Measurements from ENCODE around the gene REEP3. TPM values are rescaled to one million over a fixed set of nuclear protein-coding genes. Genes with fewer than 3 reads are reported as not detected.
"Not testable (repeated sequence)": the region's sequence is repeated elsewhere in the genome, so short reads cannot be mapped to it uniquely, and the experiment has no call there.

Gene REEP3
- total RNA-seq, 4 donors from 2014 or later = 22.8 to 36.7 (median 32.1) TPM

DNA sequence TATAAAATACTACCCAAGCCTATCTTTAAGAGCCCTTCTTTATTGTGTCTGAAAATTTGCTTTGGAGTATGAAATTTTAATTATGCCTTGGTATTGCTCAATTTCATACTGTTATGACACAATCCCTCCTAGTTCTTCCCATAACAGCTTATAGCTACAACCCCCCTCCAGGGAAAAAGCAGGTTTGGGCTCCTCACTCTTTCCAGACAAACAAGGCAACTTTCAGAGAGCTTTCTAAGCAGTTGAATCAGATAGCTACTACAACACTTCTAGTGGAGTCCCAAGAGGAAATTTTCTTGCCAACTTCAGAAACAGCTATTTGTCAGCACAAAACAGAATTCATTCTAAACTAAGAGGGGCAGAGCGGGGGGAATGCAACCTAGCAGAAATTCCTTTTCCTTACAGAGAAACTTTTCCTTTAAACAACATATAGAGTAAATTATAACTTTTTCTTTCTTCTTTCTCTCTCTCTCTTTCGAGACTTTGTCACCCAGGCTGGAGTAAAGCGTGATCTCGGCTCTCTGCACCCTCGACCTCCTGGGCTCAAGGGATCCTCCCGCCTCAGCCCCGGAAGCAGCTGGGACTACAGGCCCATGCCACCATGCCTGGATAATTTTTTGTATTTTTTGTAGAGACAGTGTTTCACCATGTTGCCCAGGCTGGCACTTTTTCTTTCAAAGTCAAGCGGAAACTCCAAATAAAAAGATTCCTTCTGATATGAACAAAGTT lies 29.4 kb upstream of the REEP3 start:
- Histone ChIP-seq H3K9me3 (no peaks in the 10 kb centered on the region), H3K36me3 (no peaks in the 10 kb centered on the region), H3K27me3 (no peaks in the 10 kb centered on the region), H3K4me1 (peaks cover 11 to 21% of the 10 kb centered on the region in 2 donors), H3K4me3 (peak overlapping the region in 1 of 4 donors; percentile 27), H3K27ac (peak overlapping the region; percentile 29 to 58 (median 48))
- TF ChIP-seq, protein P1, sequence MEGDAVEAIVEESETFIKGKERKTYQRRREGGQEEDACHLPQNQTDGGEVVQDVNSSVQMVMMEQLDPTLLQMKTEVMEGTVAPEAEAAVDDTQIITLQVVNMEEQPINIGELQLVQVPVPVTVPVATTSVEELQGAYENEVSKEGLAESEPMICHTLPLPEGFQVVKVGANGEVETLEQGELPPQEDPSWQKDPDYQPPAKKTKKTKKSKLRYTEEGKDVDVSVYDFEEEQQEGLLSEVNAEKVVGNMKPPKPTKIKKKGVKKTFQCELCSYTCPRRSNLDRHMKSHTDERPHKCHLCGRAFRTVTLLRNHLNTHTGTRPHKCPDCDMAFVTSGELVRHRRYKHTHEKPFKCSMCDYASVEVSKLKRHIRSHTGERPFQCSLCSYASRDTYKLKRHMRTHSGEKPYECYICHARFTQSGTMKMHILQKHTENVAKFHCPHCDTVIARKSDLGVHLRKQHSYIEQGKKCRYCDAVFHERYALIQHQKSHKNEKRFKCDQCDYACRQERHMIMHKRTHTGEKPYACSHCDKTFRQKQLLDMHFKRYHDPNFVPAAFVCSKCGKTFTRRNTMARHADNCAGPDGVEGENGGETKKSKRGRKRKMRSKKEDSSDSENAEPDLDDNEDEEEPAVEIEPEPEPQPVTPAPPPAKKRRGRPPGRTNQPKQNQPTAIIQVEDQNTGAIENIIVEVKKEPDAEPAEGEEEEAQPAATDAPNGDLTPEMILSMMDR (IDR thresholded peaks at IDR 0.05 in 4 of 5, conservative IDR thresholded peaks at IDR 0.05 in 1 of 5) = no peak
- TF ChIP-seq POLR2A (IDR thresholded peaks at IDR 0.05) = no peak
- peak; percentile 61 to 85 for ATAC-seq
- peak in 1 of 2 donors; percentile 29 for DNase-seq
- intact Hi-C loops (cut with DNase I; ENCODE audit: low total_unique reads) = no loop called here
- in situ Hi-C loops (cut with MboI; ENCODE audit: low sequenced_read_pairs in 4 of 4) = no loop called here

DNA sequence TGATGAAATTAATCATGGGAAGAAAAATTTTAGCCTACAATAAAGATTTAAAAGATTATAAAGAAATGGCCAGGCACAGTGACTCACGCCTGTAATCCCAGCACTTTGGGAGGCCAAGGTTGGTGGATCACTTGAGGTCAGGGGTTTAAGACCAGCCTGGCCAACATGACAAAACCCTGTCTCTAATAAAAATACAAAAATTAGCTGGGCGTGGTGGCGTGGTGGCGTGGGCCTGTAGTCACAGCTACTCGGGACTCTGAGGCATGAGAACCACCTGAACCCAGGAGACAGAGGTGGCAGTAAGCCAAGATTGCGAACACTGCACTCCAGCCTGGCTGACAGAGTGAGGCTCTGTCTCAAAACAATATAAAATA lies 28.9 kb upstream of the REEP3 start:
- H3K4me3 ChIP-seq = peak overlapping the region in 1 of 4 donors; percentile 27
- ATAC-seq; H3K36me3 ChIP-seq; intact Hi-C loops (cut with DNase I; ENCODE audit: low total_unique reads); in situ Hi-C loops (cut with MboI; ENCODE audit: low sequenced_read_pairs in 4 of 4); H3K27me3 ChIP-seq; H3K9me3 ChIP-seq: not testable (repeated sequence)
- H3K27ac ChIP-seq = peak overlapping the region; percentile 29 to 58 (median 48)
- H3K4me1 ChIP-seq = peaks cover 7 to 15% of the 10 kb centered on the region in 2 donors
- DNase-seq = peak in 1 of 2 donors; percentile 25

DNA sequence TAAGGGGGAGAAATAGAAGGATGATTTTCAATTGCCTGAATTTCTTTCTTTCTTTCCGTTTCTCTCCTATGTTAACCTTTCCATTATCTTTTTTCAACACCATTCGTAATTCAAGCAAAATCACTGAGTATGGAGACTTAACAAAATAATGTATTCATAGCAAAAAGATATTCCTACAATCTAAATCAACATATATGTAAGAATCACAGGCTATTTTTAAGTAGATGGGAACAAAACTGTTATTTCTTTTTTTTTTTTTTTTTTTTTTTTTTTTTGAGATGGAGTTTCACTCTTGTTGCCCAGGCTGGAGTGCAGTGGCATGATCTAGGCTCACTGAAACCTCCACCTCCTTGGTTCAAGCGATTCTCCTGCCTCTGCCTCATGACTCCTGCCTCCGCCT lies 28.2 kb upstream of the REEP3 start:
- in situ Hi-C loops (cut with MboI; ENCODE audit: low sequenced_read_pairs in 4 of 4) (no loop called here), intact Hi-C loops (cut with DNase I; ENCODE audit: low total_unique reads) (no loop called here)
- Histone ChIP-seq H3K27me3 (no peaks in the 10 kb centered on the region), H3K9me3 (no peaks in the 10 kb centered on the region), H3K4me3 (no peak overlapping the region), H3K27ac (no peak overlapping the region), H3K4me1 (peaks cover 7 to 15% of the 10 kb centered on the region in 2 donors), H3K36me3 (no peaks in the 10 kb centered on the region)
- DNase-seq (no peak), ATAC-seq (no peak)
- TF ChIP-seq, protein P1 (IDR thresholded peaks at IDR 0.05 in 4 of 5, conservative IDR thresholded peaks at IDR 0.05 in 1 of 5) = no peak

DNA sequence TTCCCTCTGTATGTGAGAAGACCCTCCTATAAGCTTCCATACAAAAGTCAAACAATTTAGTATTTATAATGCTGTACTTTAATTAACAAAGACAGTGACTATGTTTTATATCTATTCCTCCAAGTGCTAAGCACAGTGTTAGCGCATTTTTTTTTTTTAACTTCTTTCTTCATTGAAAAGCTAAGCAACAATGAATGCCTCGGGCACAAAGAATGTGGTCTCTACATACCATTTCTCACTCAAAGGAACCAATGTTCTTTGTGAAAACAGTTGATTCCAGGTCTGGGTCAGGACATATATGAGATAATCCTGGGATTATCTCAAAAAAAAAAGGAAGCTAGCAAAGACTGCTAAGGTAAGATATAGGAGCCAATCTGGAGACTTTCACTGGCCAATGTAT lies 26.2 kb upstream of the REEP3 start:
- in situ Hi-C loops (cut with MboI; ENCODE audit: low sequenced_read_pairs in 4 of 4) = no loop called here
- intact Hi-C loops (cut with DNase I; ENCODE audit: low total_unique reads) = no loop called here
- no peak for TF ChIP-seq POLR2A (IDR thresholded peaks at IDR 0.05)
- TF ChIP-seq, protein P1 (IDR thresholded peaks at IDR 0.05 in 4 of 5, conservative IDR thresholded peaks at IDR 0.05 in 1 of 5) = no peak

DNA sequence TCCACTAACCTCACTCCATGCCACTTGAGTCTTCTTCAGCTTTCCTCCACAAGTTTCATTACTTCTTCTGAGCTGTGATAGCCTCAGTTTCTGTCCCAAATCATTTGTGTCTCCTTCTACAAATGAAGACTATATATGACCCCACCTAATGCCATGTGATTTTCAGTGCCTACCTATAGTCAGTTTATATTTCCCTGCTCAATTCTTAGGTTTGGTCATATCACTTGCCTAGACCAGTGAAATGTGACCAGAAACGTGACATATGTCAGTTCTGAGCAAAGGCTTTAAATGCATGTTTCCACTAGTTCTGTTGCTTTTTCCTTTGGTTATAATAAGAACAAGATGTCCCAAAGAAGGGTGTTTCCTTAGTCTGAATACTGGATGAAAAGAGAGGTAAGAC lies 24.6 kb upstream of the REEP3 start:
- H3K27ac ChIP-seq = no peak overlapping the region
- in situ Hi-C loops (cut with MboI; ENCODE audit: low sequenced_read_pairs in 4 of 4) = no loop called here
- TF ChIP-seq, protein P1 (IDR thresholded peaks at IDR 0.05 in 4 of 5, conservative IDR thresholded peaks at IDR 0.05 in 1 of 5) = no peak
- H3K9me3 ChIP-seq = no peaks in the 10 kb centered on the region
- no peaks in the 10 kb centered on the region for H3K27me3 ChIP-seq
- H3K4me1 ChIP-seq = peaks cover 13 to 14% of the 10 kb centered on the region in 2 donors
- DNase-seq = no peak
- ATAC-seq = no peak
- H3K36me3 ChIP-seq = no peaks in the 10 kb centered on the region
- H3K4me3 ChIP-seq = no peak overlapping the region
- intact Hi-C loops (cut with DNase I; ENCODE audit: low total_unique reads) = loop anchor here (2.0 kb wide), 1 partner anchor 18 kb away; no protein-coding TSS in a partner anchor

More for the DNA sequence above, 26.2 kb upstream of the REEP3 start:
- no peaks in the 10 kb centered on the region for H3K36me3 ChIP-seq
- H3K9me3 ChIP-seq = no peaks in the 10 kb centered on the region
- no peak overlapping the region for H3K27ac ChIP-seq
- H3K4me3 ChIP-seq = no peak overlapping the region
- peaks cover 13 to 15% of the 10 kb centered on the region in 2 donors for H3K4me1 ChIP-seq
- DNase-seq = no peak
- ATAC-seq = no peak
- H3K27me3 ChIP-seq = no peaks in the 10 kb centered on the region
